IPS-20b (cell line): ENCODE results near the gene DSCAM.
"Not testable (repeated sequence)": the region's sequence is repeated elsewhere in the genome, so short reads cannot be mapped to it uniquely, and the experiment has no call there.

Experiments
- H3K27ac ChIP-seq: one replicate; pipeline ENCODE4 v1.5.1; 2013; ENCODE audit warnings: low read length
- H3K27me3 ChIP-seq: 2 replicates; pipeline ENCODE4 v1.6.1; 2013; ENCODE audit warnings: mild to moderate bottlenecking, low read length, inconsistent platforms; ENCODE audit not compliant: insufficient read depth
- H3K36me3 ChIP-seq: 2 replicates; pipeline ENCODE4 v1.6.1; 2013; ENCODE audit warnings: low read depth, mild to moderate bottlenecking, inconsistent platforms, low read length, moderate library complexity; ENCODE audit not compliant: insufficient read depth
- H3K4me1 ChIP-seq: 2 replicates; pipeline ENCODE4 v1.6.1; 2013; ENCODE audit warnings: mild to moderate bottlenecking, control low read depth, inconsistent platforms, low read length, moderate library complexity; ENCODE audit not compliant: insufficient read depth
- H3K4me3 ChIP-seq: 2 replicates; pipeline ENCODE4 v1.5.1; 2013; ENCODE audit warnings: mild to moderate bottlenecking, low read length, inconsistent platforms
- H3K9ac ChIP-seq: 2 replicates; pipeline ENCODE4 v1.6.1; 2013; ENCODE audit warnings: low read depth, mild to moderate bottlenecking, inconsistent platforms, low read length, moderate library complexity
- H3K9me3 ChIP-seq: 2 replicates; pipeline ENCODE4 v1.6.1; 2013; ENCODE audit warnings: mild to moderate bottlenecking, low read depth, low read length, inconsistent platforms; ENCODE audit not compliant: insufficient read depth

DSCAM gene

GRCh38 chr21:40324389-40324788 is 522.6 kb downstream of the DSCAM start:
- H3K4me1 ChIP-seq, result no peaks in the 10 kb centered on the region
- no peak overlapping the region for H3K27ac ChIP-seq
- H3K9me3 ChIP-seq, result no peaks in the 10 kb centered on the region
- no peak overlapping the region for H3K4me3 ChIP-seq
- no peaks in the 10 kb centered on the region for H3K36me3 ChIP-seq
- no peaks in the 10 kb centered on the region for H3K27me3 ChIP-seq
- H3K9ac ChIP-seq, result no peak overlapping the region

GRCh38 chr21:40320718-40321117 is 526.2 kb downstream of the DSCAM start:
- H3K4me1 ChIP-seq, H3K9ac ChIP-seq, H3K4me3 ChIP-seq, H3K9me3 ChIP-seq, H3K36me3 ChIP-seq, H3K27ac ChIP-seq, H3K27me3 ChIP-seq: not testable (repeated sequence)

GRCh38 chr21:40318371-40318770 is 528.6 kb downstream of the DSCAM start:
- H3K36me3 ChIP-seq, result no peaks in the 10 kb centered on the region
- H3K27ac ChIP-seq, result no peak overlapping the region
- no peaks in the 10 kb centered on the region for H3K27me3 ChIP-seq
- H3K4me1 ChIP-seq, result no peaks in the 10 kb centered on the region
- H3K9ac ChIP-seq, result no peak overlapping the region
- H3K9me3 ChIP-seq, result no peaks in the 10 kb centered on the region
- H3K4me3 ChIP-seq, result no peak overlapping the region

- H3K9ac ChIP-seq, result no peak overlapping the region
- no peaks in the 10 kb centered on the region for H3K4me1 ChIP-seq
- no peaks in the 10 kb centered on the region for H3K9me3 ChIP-seq
- no peaks in the 10 kb centered on the region for H3K27me3 ChIP-seq
- no peak overlapping the region for H3K27ac ChIP-seq
- no peak overlapping the region for H3K4me3 ChIP-seq
- no peaks in the 10 kb centered on the region for H3K36me3 ChIP-seq
Measured at GRCh38 chr21:40316104-40316503, 530.9 kb downstream of the DSCAM start.

- no peaks in the 10 kb centered on the region for H3K4me1 ChIP-seq
- H3K27me3 ChIP-seq, result no peaks in the 10 kb centered on the region
- no peaks in the 10 kb centered on the region for H3K9me3 ChIP-seq
- no peaks in the 10 kb centered on the region for H3K36me3 ChIP-seq
- no peak overlapping the region for H3K4me3 ChIP-seq
- no peak overlapping the region for H3K27ac ChIP-seq
- H3K9ac ChIP-seq, result no peak overlapping the region
Measured at GRCh38 chr21:40315626-40316025, 531.3 kb downstream of the DSCAM start.

GRCh38 chr21:40313260-40313659 is 533.7 kb downstream of the DSCAM start:
- H3K4me3 ChIP-seq, result no peak overlapping the region
- no peaks in the 10 kb centered on the region for H3K27me3 ChIP-seq
- H3K9me3 ChIP-seq, result no peaks in the 10 kb centered on the region
- H3K4me1 ChIP-seq, result no peaks in the 10 kb centered on the region
- no peak overlapping the region for H3K27ac ChIP-seq
- H3K9ac ChIP-seq, result no peak overlapping the region
- no peaks in the 10 kb centered on the region for H3K36me3 ChIP-seq

- H3K4me3 ChIP-seq, result no peak overlapping the region
- no peak overlapping the region for H3K27ac ChIP-seq
- H3K4me1 ChIP-seq, result no peaks in the 10 kb centered on the region
- H3K36me3 ChIP-seq, result no peaks in the 10 kb centered on the region
- no peaks in the 10 kb centered on the region for H3K9me3 ChIP-seq
- no peaks in the 10 kb centered on the region for H3K27me3 ChIP-seq
- no peak overlapping the region for H3K9ac ChIP-seq
Measured at GRCh38 chr21:40300300-40300699, 546.7 kb downstream of the DSCAM start.

GRCh38 chr21:40299451-40299850 is 547.5 kb downstream of the DSCAM start:
- H3K9me3 ChIP-seq, result no peaks in the 10 kb centered on the region
- H3K27me3 ChIP-seq, result no peaks in the 10 kb centered on the region
- no peak overlapping the region for H3K27ac ChIP-seq
- H3K4me1 ChIP-seq, result no peaks in the 10 kb centered on the region
- H3K36me3 ChIP-seq, result no peaks in the 10 kb centered on the region
- H3K4me3 ChIP-seq, result no peak overlapping the region
- H3K9ac ChIP-seq, result no peak overlapping the region

GRCh38 chr21:40294345-40294744 is 552.6 kb downstream of the DSCAM start:
- H3K9ac ChIP-seq, result no peak overlapping the region
- no peak overlapping the region for H3K4me3 ChIP-seq
- H3K27ac ChIP-seq, result no peak overlapping the region
- peaks cover 8% of the 10 kb centered on the region; the same call in 1 of the 2 replicates for H3K4me1 ChIP-seq
- no peaks in the 10 kb centered on the region for H3K36me3 ChIP-seq
- no peaks in the 10 kb centered on the region for H3K27me3 ChIP-seq
- no peaks in the 10 kb centered on the region for H3K9me3 ChIP-seq

GRCh38 chr21:40291560-40291959 is 555.4 kb downstream of the DSCAM start:
- H3K27me3 ChIP-seq, result no peaks in the 10 kb centered on the region
- peaks cover 5% of the 10 kb centered on the region for H3K9me3 ChIP-seq
- peaks cover 8% of the 10 kb centered on the region; the same call in 1 of the 2 replicates for H3K4me1 ChIP-seq
- no peak overlapping the region for H3K9ac ChIP-seq
- no peak overlapping the region for H3K27ac ChIP-seq
- no peaks in the 10 kb centered on the region for H3K36me3 ChIP-seq
- no peak overlapping the region for H3K4me3 ChIP-seq

GRCh38 chr21:40284409-40284808 is 562.5 kb downstream of the DSCAM start:
- peaks cover 6% of the 10 kb centered on the region for H3K9me3 ChIP-seq
- no peak overlapping the region for H3K27ac ChIP-seq
- H3K36me3 ChIP-seq, result no peaks in the 10 kb centered on the region
- no peak overlapping the region for H3K9ac ChIP-seq
- peaks cover 3% of the 10 kb centered on the region; the same call in 1 of the 2 replicates for H3K4me1 ChIP-seq
- no peak overlapping the region for H3K4me3 ChIP-seq
- H3K27me3 ChIP-seq, result no peaks in the 10 kb centered on the region

- Histone ChIP-seq H3K4me3 (no peak overlapping the region), H3K9ac (no peak overlapping the region), H3K4me1 (peaks cover 3% of the 10 kb centered on the region; the same call in 1 of the 2 replicates), H3K27me3 (no peaks in the 10 kb centered on the region), H3K9me3 (peaks cover 8% of the 10 kb centered on the region), H3K27ac (no peak overlapping the region), H3K36me3 (no peaks in the 10 kb centered on the region)
Measured at GRCh38 chr21:40282912-40283886, 563.8 kb downstream of the DSCAM start.
